HepG2 (cell line): ENCODE results near the gene EPHX1. TPM values are rescaled to one million over a fixed set of nuclear protein-coding genes. Genes with fewer than 3 reads are reported as not detected.

Experiments
- AGO2 ChIP-seq: fragments of 200-400 bp; formaldehyde crosslinking; optimal IDR thresholded peaks from 2 replicates; pipeline ENCODE3; 2017; ENCODE audit warnings: mild to moderate bottlenecking, low read depth, low read length, moderate library complexity
- ATF7 ChIP-seq, 2 experiments: fragments of 450-650 bp in 1 of 2; sonication (generic) in 1 of 2; formaldehyde crosslinking in 1 of 2; IDR thresholded peaks; 2 replicates each; pipeline versions ENCODE4 v1.4.0 to v1.6.1; 2016 to 2020; ENCODE audit warnings: antibody characterized with exemption in 1 of 2, mild to moderate bottlenecking in 1 of 2, missing genetic modification reagents in 1 of 2
- CREB1 ChIP-seq, 2 experiments: fragments of 450-650 bp in 1 of 2; IDR thresholded peaks; 2 replicates each; pipeline ENCODE4 v1.6.1; 2016 to 2017; ENCODE audit warnings: control low read depth in 1 of 2, mild to moderate bottlenecking in 1 of 2, missing compliant biosample characterization in 1 of 2, missing genetic modification characterization in 1 of 2
- EED ChIP-seq: sonication (generic); formaldehyde crosslinking; IDR thresholded peaks from 2 replicates; pipeline ENCODE4 v1.5.0; 2020; ENCODE audit warnings: mild to moderate bottlenecking, missing genetic modification reagents
- ESRRA ChIP-seq: sonication (generic); formaldehyde crosslinking; IDR thresholded peaks from 2 replicates; pipeline ENCODE4 v1.5.1; 2020; ENCODE audit warnings: mild to moderate bottlenecking, low read depth, missing genetic modification reagents
- FLYWCH1 ChIP-seq: sonication (generic); formaldehyde crosslinking; IDR thresholded peaks from 2 replicates; pipeline ENCODE4 v1.8.1; 2023; ENCODE audit warnings: mild to moderate bottlenecking, missing genetic modification reagents
- HCFC1 ChIP-seq: fragments of 150-350 bp; IDR thresholded peaks from 2 replicates; pipeline ENCODE4 v1.6.1; 2014; ENCODE audit warnings: low read depth, low read length
- HES4 ChIP-seq: sonication (generic); formaldehyde crosslinking; IDR thresholded peaks from 2 replicates; pipeline ENCODE4 v1.9.0; 2021; ENCODE audit warnings: mild to moderate bottlenecking, missing genetic modification reagents, borderline replicate concordance
- IRF2 ChIP-seq: IDR thresholded peaks from 2 replicates; pipeline ENCODE4 v1.6.1; 2018; ENCODE audit warnings: missing genetic modification reagents, missing compliant biosample characterization
- ISL2 ChIP-seq: sonication (generic); formaldehyde crosslinking; IDR thresholded peaks from 2 replicates; pipeline ENCODE4 v1.5.0; 2020; ENCODE audit warnings: missing genetic modification reagents
- MATR3 ChIP-seq: sonication (generic); formaldehyde crosslinking; IDR thresholded peaks from 2 replicates; pipeline ENCODE4 v1.4.0; 2020; ENCODE audit warnings: missing genetic modification reagents
- MAZ ChIP-seq, 2 experiments: sonication (generic) in 1 of 2; formaldehyde crosslinking in 1 of 2; IDR thresholded peaks; 2 replicates each; pipeline versions ENCODE4 v1.5.0 to v1.6.1; 2012 to 2020; ENCODE audit warnings: low read depth in 2 of 2, mild to moderate bottlenecking in 2 of 2, borderline replicate concordance in 1 of 2, improper control_type of control experiment in 1 of 2, low read length in 1 of 2, missing genetic modification reagents in 1 of 2, moderate library complexity in 1 of 2
- MTA3 ChIP-seq: sonication (generic); formaldehyde crosslinking; IDR thresholded peaks from 2 replicates; pipeline ENCODE4 v1.4.0; 2020; ENCODE audit warnings: missing genetic modification reagents
- POGZ ChIP-seq: sonication (generic); formaldehyde crosslinking; IDR thresholded peaks from 2 replicates; pipeline ENCODE4 v1.4.0; 2020; ENCODE audit warnings: mild to moderate bottlenecking, missing genetic modification reagents
- PRDM15 ChIP-seq: sonication (generic); formaldehyde crosslinking; IDR thresholded peaks from 2 replicates; pipeline ENCODE4 v1.4.0; 2020; ENCODE audit warnings: missing genetic modification reagents
- STAT5B ChIP-seq: sonication (generic); formaldehyde crosslinking; IDR thresholded peaks from 2 replicates; pipeline ENCODE4 v1.4.0; 2020; ENCODE audit warnings: missing genetic modification reagents
- ZEB1 ChIP-seq: IDR thresholded peaks from 2 replicates; pipeline ENCODE4 v1.6.1; 2012; ENCODE audit warnings: mild to moderate bottlenecking, low read depth, inconsistent platforms; ENCODE audit not compliant: insufficient replicate concordance
- ZFP1 ChIP-seq: IDR thresholded peaks from 2 replicates; pipeline ENCODE4 v1.6.1; 2016
- ZNF253 ChIP-seq: sonication (generic); formaldehyde crosslinking; IDR thresholded peaks from 2 replicates; pipeline ENCODE4 v1.8.0; 2022; ENCODE audit warnings: mild to moderate bottlenecking, missing genetic modification reagents, borderline replicate concordance
- ZNF30 ChIP-seq: sonication (generic); formaldehyde crosslinking; IDR thresholded peaks from 2 replicates; pipeline ENCODE4 v1.5.0; 2020; ENCODE audit warnings: mild to moderate bottlenecking, missing genetic modification reagents
- ZNF354B ChIP-seq: sonication (generic); formaldehyde crosslinking; IDR thresholded peaks from 2 replicates; pipeline ENCODE4 v1.8.0; 2022; ENCODE audit warnings: mild to moderate bottlenecking, missing genetic modification reagents
- ZNF484 ChIP-seq: sonication (generic); formaldehyde crosslinking; IDR thresholded peaks from 2 replicates; pipeline ENCODE4 v1.5.1; 2020; ENCODE audit warnings: mild to moderate bottlenecking, low read depth, missing genetic modification reagents, borderline replicate concordance
- ZNF7 ChIP-seq: IDR thresholded peaks from 2 replicates; pipeline ENCODE4 v1.6.1; 2016; ENCODE audit warnings: missing biosample characterization, missing genetic modification reagents
- ZSCAN29 ChIP-seq: sonication (generic); formaldehyde crosslinking; conservative IDR thresholded peaks from 2 replicates; pipeline ENCODE4 v1.4.0; 2020; ENCODE audit warnings: mild to moderate bottlenecking, missing genetic modification reagents
- polyA plus RNA-seq, 8 experiments: library from polyadenylated mRNA; depleted of rRNA in 3 of 8; stranded (reverse) in 7 of 8; unstranded in 1 of 8; fragments of >200 nt; fragmentation: Illumina TruSeq in 4 of 8; extraction: Trizol in 4 of 8; gene quantifications; 2 replicates each; pipeline versions ENCODE4 v1.2.1 to v1.2.3, GENCODE V29; 2011 to 2016; ENCODE audit warnings: low read depth in 4 of 8, missing spikeins in 1 of 8, mixed read lengths in 1 of 8; ENCODE audit not compliant: insufficient read depth in 1 of 8
- total RNA-seq, 5 experiments: library from RNA; depleted of rRNA; stranded (reverse); fragments of >200 nt; fragmentation: Illumina TruSeq; extraction: Trizol; gene quantifications; 2 replicates each; pipeline ENCODE4 v1.2.3, GENCODE V29; 2016; ENCODE audit warnings: low read depth in 1 of 5
- TF ChIP-seq, protein P1 (sequence below): IDR thresholded peaks from 2 replicates; pipeline ENCODE4 v1.6.1; 2016; ENCODE audit warnings: control low read depth
- TF ChIP-seq, protein P2 (sequence below): sonication (generic); formaldehyde crosslinking; IDR thresholded peaks from 2 replicates; pipeline ENCODE4 v1.4.0; 2020; ENCODE audit warnings: missing genetic modification reagents

Gene EPHX1
- total and polyA plus RNA-seq, 2 of the 13 experiments (the other 11 are each of a cell fraction or from before 2014, with no cell fraction given): 27.7 to 36.5 TPM

DNA sequence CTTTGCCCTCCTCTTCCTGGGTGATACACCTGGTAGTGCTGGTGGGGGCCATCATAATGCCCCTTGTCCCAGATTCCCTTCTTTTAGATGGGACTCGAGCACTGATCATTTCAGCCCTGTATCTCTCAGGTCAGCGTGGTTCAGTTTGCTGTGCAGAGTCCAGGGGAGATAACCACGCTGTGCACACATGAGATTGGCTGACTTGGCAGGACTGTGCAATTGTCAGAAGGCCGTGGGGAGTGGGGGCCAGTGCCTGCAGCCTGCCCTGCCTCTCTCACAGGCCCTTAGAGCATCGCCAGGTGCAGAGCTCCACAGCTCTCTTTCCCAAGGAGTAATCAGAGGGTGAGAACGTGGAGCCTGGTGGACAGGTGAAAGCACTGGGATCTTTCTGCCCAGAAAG is 15.2 kb downstream of the EPHX1 start (continued):
- TF ChIP-seq, protein P1, sequence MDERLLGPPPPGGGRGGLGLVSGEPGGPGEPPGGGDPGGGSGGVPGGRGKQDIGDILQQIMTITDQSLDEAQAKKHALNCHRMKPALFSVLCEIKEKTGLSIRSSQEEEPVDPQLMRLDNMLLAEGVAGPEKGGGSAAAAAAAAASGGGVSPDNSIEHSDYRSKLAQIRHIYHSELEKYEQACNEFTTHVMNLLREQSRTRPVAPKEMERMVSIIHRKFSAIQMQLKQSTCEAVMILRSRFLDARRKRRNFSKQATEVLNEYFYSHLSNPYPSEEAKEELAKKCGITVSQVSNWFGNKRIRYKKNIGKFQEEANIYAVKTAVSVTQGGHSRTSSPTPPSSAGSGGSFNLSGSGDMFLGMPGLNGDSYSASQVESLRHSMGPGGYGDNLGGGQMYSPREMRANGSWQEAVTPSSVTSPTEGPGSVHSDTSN: no peak
- TF ChIP-seq AGO2 (no peak), IRF2 (CRISPR knock-in tag) (peak; percentile 37; the same call in 1 of the 2 replicates), HES4 (CRISPR knock-in tag) (no peak), ZNF253 (CRISPR knock-in tag) (no peak), ISL2 (peak; percentile 78; the same call in 1 of the 2 replicates), MTA3 (CRISPR knock-in tag) (no peak), ATF7 (IDR thresholded peaks at IDR 0.05) (no peak), ATF7 (CRISPR knock-in tag; IDR thresholded peaks at IDR 0.05) (no peak), FLYWCH1 (no peak), ZFP1 (CRISPR knock-in tag) (0 out of 2 replicates have a peak, but pooled peaks have one; percentile 18), MAZ (IDR thresholded peaks at IDR 0.05; ENCODE audit: borderline replicate concordance, low read depth, low read length) (no peak), MAZ (CRISPR knock-in tag; IDR thresholded peaks at IDR 0.05; ENCODE audit: low read depth) (peak; percentile 78), POGZ (CRISPR knock-in tag) (peak; percentile 62), ZNF30 (no peak), ZSCAN29 (CRISPR knock-in tag) (no peak), ZNF354B (CRISPR knock-in tag) (0 out of 2 replicates have a peak, but pooled peaks have one; percentile 19), CREB1 (IDR thresholded peaks at IDR 0.05) (no peak), CREB1 (CRISPR knock-in tag; IDR thresholded peaks at IDR 0.05) (no peak), ZEB1 (no peak), ZNF484 (CRISPR knock-in tag) (no peak), STAT5B (CRISPR knock-in tag) (no peak), PRDM15 (CRISPR knock-in tag) (no peak), ESRRA (CRISPR knock-in tag) (no peak), ZNF7 (CRISPR knock-in tag) (peak; percentile 56), EED (no peak), HCFC1 (no peak), MATR3 (CRISPR knock-in tag) (no peak)
- TF ChIP-seq, protein P2, sequence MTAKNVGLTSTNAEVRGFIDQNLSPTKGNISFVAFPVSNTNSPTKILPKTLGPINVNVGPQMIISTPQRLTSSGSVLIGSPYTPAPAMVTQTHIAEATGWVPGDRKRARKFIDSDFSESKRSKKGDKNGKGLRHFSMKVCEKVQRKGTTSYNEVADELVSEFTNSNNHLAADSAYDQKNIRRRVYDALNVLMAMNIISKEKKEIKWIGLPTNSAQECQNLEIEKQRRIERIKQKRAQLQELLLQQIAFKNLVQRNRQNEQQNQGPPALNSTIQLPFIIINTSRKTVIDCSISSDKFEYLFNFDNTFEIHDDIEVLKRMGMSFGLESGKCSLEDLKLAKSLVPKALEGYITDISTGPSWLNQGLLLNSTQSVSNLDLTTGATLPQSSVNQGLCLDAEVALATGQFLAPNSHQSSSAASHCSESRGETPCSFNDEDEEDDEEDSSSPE (CRISPR knock-in tag): no peak
